ENCODE measurements around the gene FDX2. TPM values are rescaled to one million over a fixed set of nuclear protein-coding genes. Genes with fewer than 3 reads are reported as not detected.

Gene FDX2
- total and polyA plus RNA-seq, 2 of the 4 experiments (the other 2 are of a cell fraction) = 39.8 to 72.0 TPM

- Histone ChIP-seq H3K56ac (ENCODE audit: extremely low read depth, insufficient read depth, low read length) (0 out of 2 replicates have a peak overlapping the region, but pooled peaks have one; percentile 18), H3K23ac (ENCODE audit: low read depth, low read length) (no peak overlapping the region), H2AK9ac (replicated peaks; ENCODE audit: low read depth, low read length, poor library complexity) (peak overlapping the region; percentile 96), H3K27ac (ENCODE audit: insufficient read depth, low read length) (peak overlapping the region; percentile 69), H2BK20ac (ENCODE audit: low read depth, low read length) (peak overlapping the region; percentile 51; the same call in 1 of the 2 replicates), H4K5ac (ENCODE audit: low read depth, low read length) (peak overlapping the region; percentile 99), H2BK5ac (ENCODE audit: low read depth, low read length, poor library complexity, severe bottlenecking) (peak overlapping the region; percentile 92), H2BK15ac (ENCODE audit: low read depth, low read length) (peak overlapping the region; percentile 53; the same call in 2 of the 3 replicates), H3K27me3 (ENCODE audit: control insufficient read depth, insufficient read depth, low read length) (no peaks in the 10 kb centered on the region), H3K4me3 (ENCODE audit: insufficient read depth, low read depth, low read length) (no peak overlapping the region), H3K4ac (ENCODE audit: low read depth, low read length) (peak overlapping the region; percentile 83), H2AK5ac (ENCODE audit: low read depth, low read length) (peak overlapping the region; percentile 83), H3K14ac (replicated peaks; ENCODE audit: low read depth, low read length) (peak overlapping the region; percentile 80), H4K20me1 (ENCODE audit: insufficient read depth, low read length) (no peaks in the 10 kb centered on the region), H2AFZ (replicated peaks; ENCODE audit: low read length, poor library complexity) (peak overlapping the region; percentile 81), H2BK120ac (ENCODE audit: low read depth, low read length) (peak overlapping the region; percentile 56), H3K9me3 (ENCODE audit: control insufficient read depth, insufficient read depth, low read length) (no peaks in the 10 kb centered on the region), H4K91ac (ENCODE audit: insufficient read depth, low read depth, low read length) (peak overlapping the region; percentile 87), H3K9me1 (ENCODE audit: insufficient read depth, low read length) (peaks cover 5% of the 10 kb centered on the region; the same call in 1 of the 2 replicates), H3K4me2 (ENCODE audit: low read depth, low read length) (no peak overlapping the region), H4K8ac (ENCODE audit: low read depth in 2 of 2, low read length in 2 of 2) (peak overlapping the region; percentile 92 to 94), H3K18ac (ENCODE audit: low read depth, low read length) (peak overlapping the region; percentile 69), H3K4me1 (ENCODE audit: control insufficient read depth, insufficient read depth, low read length) (peaks cover 9% of the 10 kb centered on the region), H3K79me1 (ENCODE audit: low read depth in 1 of 2, low read length in 2 of 2) (0 out of 4 replicates have a peak, but pooled peaks cover 0 to 4% of the 10 kb centered on the region in 2 experiments), H3K9ac (ENCODE audit: low read depth, low read length) (0 out of 2 replicates have a peak overlapping the region, but pooled peaks have one; percentile 1), H3K36me3 (ENCODE audit: control insufficient read depth, insufficient read depth, low read length) (peaks cover 4% of the 10 kb centered on the region; the same call in 1 of the 2 replicates)
- in situ Hi-C loops (cut with MboI; ENCODE audit: low sequenced_read_pairs) = no loop called here
- ChIA-PET POLR2A (ENCODE audit: unreplicated experiment) (interaction anchor here (0.5 to 0.7 kb wide), 2 partner anchors 16 to 28 kb away, joined by 3 read pairs; partner anchors contain the start of gene ICAM5), CTCF (interaction anchor here (0.6 to 0.7 kb wide), 2 partner anchors 40 to 111 kb away, joined by 3 to 8 read pairs; no protein-coding TSS in a partner anchor)
- 60% methylated on average over 1 of the region's 17 CpGs; no CpG with 5 or more reads in 1 of the 2 experiments for WGBS, 2 experiments (ENCODE audit: extremely low coverage in 2 of 2, insufficient read length in 1 of 2)
- ATAC-seq (ENCODE audit: low read depth) (peak; percentile 91), DNase-seq (peak; percentile 73)
- BruUV-seq (replicated peaks) = no TSS peak
- intact Hi-C loops (cut with micrococcal nuclease) = no loop called here
- TF ChIP-seq RAD21 (IDR thresholded peaks at IDR 0.05; ENCODE audit: low read length) (no peak), NFE2L2 (IDR thresholded peaks at IDR 0.05; ENCODE audit: low read depth, low read length) (no peak), RCOR1 (IDR thresholded peaks at IDR 0.05; ENCODE audit: insufficient replicate concordance, low read length) (no peak), FOS (IDR thresholded peaks at IDR 0.05; ENCODE audit: low read depth, low read length) (peak; percentile 67), MAFK (IDR thresholded peaks at IDR 0.05; ENCODE audit: low read depth, low read length) (no peak), MAZ (IDR thresholded peaks at IDR 0.05; ENCODE audit: borderline replicate concordance, low read depth, low read length) (peak; percentile 96), BHLHE40 (IDR thresholded peaks at IDR 0.05; ENCODE audit: low read depth, low read length) (no peak), POLR2A (IDR thresholded peaks at IDR 0.05; ENCODE audit: low read depth, low read length) (no peak), RFX5 (IDR thresholded peaks at IDR 0.05; ENCODE audit: low read depth, low read length) (no peak)
- TF ChIP-seq, protein P1, sequence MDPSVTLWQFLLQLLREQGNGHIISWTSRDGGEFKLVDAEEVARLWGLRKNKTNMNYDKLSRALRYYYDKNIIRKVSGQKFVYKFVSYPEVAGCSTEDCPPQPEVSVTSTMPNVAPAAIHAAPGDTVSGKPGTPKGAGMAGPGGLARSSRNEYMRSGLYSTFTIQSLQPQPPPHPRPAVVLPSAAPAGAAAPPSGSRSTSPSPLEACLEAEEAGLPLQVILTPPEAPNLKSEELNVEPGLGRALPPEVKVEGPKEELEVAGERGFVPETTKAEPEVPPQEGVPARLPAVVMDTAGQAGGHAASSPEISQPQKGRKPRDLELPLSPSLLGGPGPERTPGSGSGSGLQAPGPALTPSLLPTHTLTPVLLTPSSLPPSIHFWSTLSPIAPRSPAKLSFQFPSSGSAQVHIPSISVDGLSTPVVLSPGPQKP (IDR thresholded peaks at IDR 0.05; ENCODE audit: borderline replicate concordance, low read depth, low read length) = no peak
- dilution Hi-C loops (cut with HindIII; ENCODE audit: low sequenced_read_pairs, unreplicated experiment) = no loop called here
Observed at GRCh38 chr19:10305139-10305806, 10.5 kb downstream of the FDX2 start.
